ENCODE measurements around the gene PRMT1.

Gene PRMT1

GRCh38 chr19:49657493-49658138, 19.5 kb upstream of the PRMT1 start:
- TF ChIP-seq, protein P1, sequence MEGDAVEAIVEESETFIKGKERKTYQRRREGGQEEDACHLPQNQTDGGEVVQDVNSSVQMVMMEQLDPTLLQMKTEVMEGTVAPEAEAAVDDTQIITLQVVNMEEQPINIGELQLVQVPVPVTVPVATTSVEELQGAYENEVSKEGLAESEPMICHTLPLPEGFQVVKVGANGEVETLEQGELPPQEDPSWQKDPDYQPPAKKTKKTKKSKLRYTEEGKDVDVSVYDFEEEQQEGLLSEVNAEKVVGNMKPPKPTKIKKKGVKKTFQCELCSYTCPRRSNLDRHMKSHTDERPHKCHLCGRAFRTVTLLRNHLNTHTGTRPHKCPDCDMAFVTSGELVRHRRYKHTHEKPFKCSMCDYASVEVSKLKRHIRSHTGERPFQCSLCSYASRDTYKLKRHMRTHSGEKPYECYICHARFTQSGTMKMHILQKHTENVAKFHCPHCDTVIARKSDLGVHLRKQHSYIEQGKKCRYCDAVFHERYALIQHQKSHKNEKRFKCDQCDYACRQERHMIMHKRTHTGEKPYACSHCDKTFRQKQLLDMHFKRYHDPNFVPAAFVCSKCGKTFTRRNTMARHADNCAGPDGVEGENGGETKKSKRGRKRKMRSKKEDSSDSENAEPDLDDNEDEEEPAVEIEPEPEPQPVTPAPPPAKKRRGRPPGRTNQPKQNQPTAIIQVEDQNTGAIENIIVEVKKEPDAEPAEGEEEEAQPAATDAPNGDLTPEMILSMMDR (IDR thresholded peaks at IDR 0.05; ENCODE audit: low read length, missing control alignments): no peak
- DNase-seq (ENCODE audit: low read depth): no peak
- no peak overlapping the region for H3K4me3 ChIP-seq (replicated peaks; ENCODE audit: low read depth, low read length)

- TF ChIP-seq, protein P1 (IDR thresholded peaks at IDR 0.05; ENCODE audit: low read length, missing control alignments): no peak
- no peak for DNase-seq (ENCODE audit: low read depth)
- no peak overlapping the region for H3K4me3 ChIP-seq (replicated peaks; ENCODE audit: low read depth, low read length)
Measured at GRCh38 chr19:49658139-49658517, 18.9 kb upstream of the PRMT1 start.

GRCh38 chr19:49658566-49659442, 18.3 kb upstream of the PRMT1 start:
- TF ChIP-seq, protein P1 (IDR thresholded peaks at IDR 0.05; ENCODE audit: low read length, missing control alignments): no peak
- no peak for DNase-seq (ENCODE audit: low read depth)
- H3K4me3 ChIP-seq (replicated peaks; ENCODE audit: low read depth, low read length): no peak overlapping the region

- no peak for DNase-seq (ENCODE audit: low read depth)
- TF ChIP-seq, protein P1 (IDR thresholded peaks at IDR 0.05; ENCODE audit: low read length, missing control alignments): no peak
- H3K4me3 ChIP-seq (replicated peaks; ENCODE audit: low read depth, low read length): no peak overlapping the region
Measured at GRCh38 chr19:49660338-49660961, 16.6 kb upstream of the PRMT1 start.

DNA sequence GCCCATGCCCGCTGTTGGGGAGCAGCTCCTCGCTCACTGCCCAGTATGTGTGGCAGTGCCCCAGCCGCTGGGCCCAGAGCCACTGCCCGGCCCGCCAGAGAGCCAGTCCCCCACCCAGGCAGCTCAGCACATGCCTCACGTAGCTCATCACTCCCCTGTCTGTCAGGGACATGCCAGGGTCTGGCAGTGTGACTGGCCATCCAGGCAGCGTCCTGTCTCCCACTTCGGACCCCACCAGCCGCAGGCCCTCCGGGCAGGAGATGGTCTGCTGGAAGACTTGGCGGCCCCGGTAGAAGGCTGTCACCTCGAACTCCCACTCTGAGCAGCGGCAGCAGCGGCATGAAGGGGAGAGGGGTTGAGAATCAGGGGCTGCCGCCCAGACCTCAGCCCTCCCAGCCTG, 15.1 kb upstream of the PRMT1 start:
- DNase-seq (ENCODE audit: low read depth): no peak
- TF ChIP-seq, protein P1 (IDR thresholded peaks at IDR 0.05; ENCODE audit: low read length, missing control alignments): no peak
- no peak overlapping the region for H3K4me3 ChIP-seq (replicated peaks; ENCODE audit: low read depth, low read length)

GRCh38 chr19:49663224-49663623, 13.8 kb upstream of the PRMT1 start:
- no peak overlapping the region for H3K4me3 ChIP-seq (replicated peaks; ENCODE audit: low read depth, low read length)
- TF ChIP-seq, protein P1 (IDR thresholded peaks at IDR 0.05; ENCODE audit: low read length, missing control alignments): no peak
- DNase-seq (ENCODE audit: low read depth): no peak

All from fibroblast of pulmonary artery (primary cell).